ENCODE results near the gene ARHGAP31. TPM values are rescaled to one million over a fixed set of nuclear protein-coding genes. Genes with fewer than 3 reads are reported as not detected.
A peak's percentile ranks its signal among the peaks of the same experiment; 100 is the strongest.
"Not testable (repeated sequence)": the region's sequence is repeated elsewhere in the genome, so short reads cannot be mapped to it uniquely, and the experiment has no call there.

Gene ARHGAP31
- total and polyA plus RNA-seq, 2 donors from 2014 or later = 3.2 to 28.7 TPM

GRCh38 chr3:119319311-119319710 is 25.1 kb downstream of the ARHGAP31 start:
- DNase-seq = no peak
- Histone ChIP-seq H3K4me3 (ENCODE audit: low read length in 3 of 3) (no peak overlapping the region), H3K27me3 (ENCODE audit: control insufficient read depth, insufficient read depth, low read length) (no peaks in the 10 kb centered on the region), H3K36me3 (ENCODE audit: control insufficient read depth in 2 of 3, insufficient read depth in 3 of 3, low read length in 3 of 3) (no peaks in the 10 kb centered on the region), H3K4me1 (ENCODE audit: control insufficient read depth in 2 of 3, insufficient read depth in 2 of 3, low read depth in 1 of 3, low read length in 3 of 3) (peaks cover 0 to 8% (median 5%) of the 10 kb centered on the region in 3 donors), H3K27ac (ENCODE audit: low read depth in 2 of 2, low read length in 2 of 2) (no peak overlapping the region), H3K9me3 (ENCODE audit: control insufficient read depth in 2 of 3, insufficient read depth in 1 of 3, low read length in 3 of 3) (no peaks in the 10 kb centered on the region), H3K9ac (ENCODE audit: low read length in 3 of 3) (no peak overlapping the region)
- FAIRE-seq = no peak
- TF ChIP-seq CTCF (IDR thresholded peaks at IDR 0.05; ENCODE audit: borderline replicate concordance, extremely low read depth, insufficient read depth) = no peak
- intact Hi-C loops (cut with DNase I) = no loop called here

GRCh38 chr3:119320785-119321184 is 26.6 kb downstream of the ARHGAP31 start:
- intact Hi-C loops (cut with DNase I); FAIRE-seq; H3K27ac ChIP-seq (ENCODE audit: low read depth in 2 of 2, low read length in 2 of 2); H3K9me3 ChIP-seq (ENCODE audit: control insufficient read depth in 2 of 3, insufficient read depth in 1 of 3, low read length in 3 of 3); H3K36me3 ChIP-seq (ENCODE audit: control insufficient read depth in 2 of 3, insufficient read depth in 3 of 3, low read length in 3 of 3); H3K4me3 ChIP-seq (ENCODE audit: low read length in 3 of 3); H3K9ac ChIP-seq (ENCODE audit: low read length in 3 of 3); DNase-seq; H3K27me3 ChIP-seq (ENCODE audit: control insufficient read depth, insufficient read depth, low read length); H3K4me1 ChIP-seq (ENCODE audit: control insufficient read depth in 2 of 3, insufficient read depth in 2 of 3, low read depth in 1 of 3, low read length in 3 of 3): not testable (repeated sequence)

- DNase-seq = peak in 1 of 5 donors; percentile 79
- FAIRE-seq = no peak
Measured at GRCh38 chr3:119322021-119322834, 28.0 kb downstream of the ARHGAP31 start.

More at GRCh38 chr3:119322021-119322834, 28.0 kb downstream of the ARHGAP31 start:
- Histone ChIP-seq H3K27me3 (ENCODE audit: control insufficient read depth, insufficient read depth, low read length) (no peaks in the 10 kb centered on the region), H3K36me3 (ENCODE audit: control insufficient read depth in 2 of 3, insufficient read depth in 3 of 3, low read length in 3 of 3) (no peaks in the 10 kb centered on the region), H3K27ac (ENCODE audit: low read depth in 2 of 2, low read length in 2 of 2) (peak overlapping the region; percentile 76 to 89), H3K4me3 (ENCODE audit: low read length in 3 of 3) (peak overlapping the region; percentile 52 to 68 (median 54)), H3K4me1 (ENCODE audit: control insufficient read depth in 2 of 3, insufficient read depth in 2 of 3, low read depth in 1 of 3, low read length in 3 of 3) (peaks cover 0 to 8% (median 5%) of the 10 kb centered on the region in 3 donors), H3K9me3 (ENCODE audit: control insufficient read depth in 2 of 3, insufficient read depth in 1 of 3, low read length in 3 of 3) (no peaks in the 10 kb centered on the region), H3K9ac (ENCODE audit: low read length in 3 of 3) (peak overlapping the region; percentile 38 to 47 (median 43))
- intact Hi-C loops (cut with DNase I) = no loop called here
- TF ChIP-seq CTCF (IDR thresholded peaks at IDR 0.05; ENCODE audit: borderline replicate concordance, extremely low read depth, insufficient read depth) = no peak

All from kidney (tissue), 14 donors.